GM21390 (cell line): ENCODE data around the gene EZH2.

ENCODE experiments used
- ATAC-seq: cut with Tn5 transposase; IDR thresholded peaks from one replicate; pipeline ENCODE4 v1.9.1; 2021; ENCODE audit not compliant: unreplicated experiment

Gene EZH2

DNA sequence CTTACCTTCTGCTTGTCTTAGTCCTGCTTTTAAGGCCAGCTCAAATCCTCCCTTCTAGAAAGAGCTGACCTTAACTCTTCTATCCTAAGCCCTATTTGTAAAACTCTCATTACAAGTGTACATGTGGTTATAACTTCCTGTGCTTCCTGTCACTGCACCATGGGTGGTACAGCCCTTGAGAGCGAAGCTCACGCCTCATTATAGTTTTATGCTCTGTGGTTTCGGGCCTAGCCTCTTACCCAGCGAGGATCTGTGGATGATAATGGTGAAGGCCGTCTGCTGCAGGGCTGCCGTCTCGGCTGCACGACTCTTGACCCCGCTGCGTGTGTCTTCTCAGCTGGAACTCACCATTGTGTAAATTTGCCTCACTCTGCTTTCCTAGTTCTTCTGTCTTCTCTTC is 110.8 kb downstream of the EZH2 start:
- peak; percentile 95 for ATAC-seq

GRCh38 chr7:148772297-148773089 is 111.6 kb downstream of the EZH2 start:
- no peak for ATAC-seq

- no peak for ATAC-seq
These were observed 114.1 kb downstream of the EZH2 start for GRCh38 chr7:148770004-148770403.

- no peak for ATAC-seq
These were observed 120.5 kb downstream of the EZH2 start for GRCh38 chr7:148763622-148764021.

GRCh38 chr7:148761499-148762278 is 122.4 kb downstream of the EZH2 start:
- ATAC-seq: no peak
